NCI-H345 (cell line): ENCODE measurements around the gene SEMA3A.

Experiments used
- DNase-seq: peaks from one replicate; lab custom pipeline; 2025; lab: John Stamatoyannopoulos, UW

SEMA3A gene

DNA sequence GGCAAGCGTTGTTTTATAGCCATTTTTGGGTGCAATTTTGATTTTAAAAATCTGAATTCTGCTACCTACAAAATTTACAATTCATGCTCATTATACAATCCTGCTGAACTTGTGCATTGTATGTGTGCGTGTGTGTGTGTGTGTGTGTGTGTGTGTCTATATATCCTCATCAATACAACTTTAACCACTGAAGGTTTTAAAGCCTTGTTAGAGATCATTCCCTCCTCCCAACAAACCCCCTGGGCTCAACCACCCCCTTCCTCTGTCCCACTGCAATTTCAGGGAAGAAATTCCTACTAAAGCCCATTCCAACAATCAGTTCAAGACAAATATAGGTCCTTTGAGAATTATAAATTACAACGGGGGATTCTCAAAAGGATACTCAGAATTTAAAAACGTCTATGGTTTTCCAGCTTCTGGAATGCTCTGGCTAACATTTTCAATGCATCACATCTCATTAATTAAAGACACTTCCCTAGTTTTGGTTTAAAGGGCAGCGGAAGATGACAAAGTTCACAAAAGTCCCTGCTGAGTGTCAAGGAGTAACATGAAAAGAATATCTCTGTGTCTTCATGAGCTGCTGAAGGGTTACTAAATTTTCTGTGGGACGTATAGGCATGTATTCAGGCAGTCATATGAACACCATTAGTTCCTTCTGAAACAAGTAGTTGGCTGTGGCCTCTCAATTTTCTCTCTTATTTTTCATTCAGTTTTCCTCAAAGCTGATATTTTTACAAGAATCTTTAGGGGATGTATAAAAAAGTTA lies 889 bp upstream of the SEMA3A start:
- DNase-seq: no peak

DNA sequence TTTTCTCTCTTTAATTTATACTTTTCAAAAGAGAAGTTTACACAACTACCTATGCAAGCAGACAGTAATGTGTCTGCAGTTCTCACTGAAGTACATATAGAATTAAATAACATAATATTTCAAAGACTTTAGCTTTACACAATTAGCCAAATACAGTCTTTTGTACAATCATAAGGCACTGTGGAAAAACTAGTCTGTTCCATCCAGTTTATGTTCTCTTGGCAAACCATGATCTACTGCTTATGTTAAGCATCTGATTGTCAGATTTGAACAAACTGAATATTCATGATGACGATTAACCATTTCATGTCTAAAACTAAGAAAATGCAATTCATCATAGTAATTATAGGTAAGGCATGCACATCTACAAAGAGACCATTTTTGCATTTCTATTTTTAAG lies 842 bp downstream of the SEMA3A start:
- no peak for DNase-seq

DNA sequence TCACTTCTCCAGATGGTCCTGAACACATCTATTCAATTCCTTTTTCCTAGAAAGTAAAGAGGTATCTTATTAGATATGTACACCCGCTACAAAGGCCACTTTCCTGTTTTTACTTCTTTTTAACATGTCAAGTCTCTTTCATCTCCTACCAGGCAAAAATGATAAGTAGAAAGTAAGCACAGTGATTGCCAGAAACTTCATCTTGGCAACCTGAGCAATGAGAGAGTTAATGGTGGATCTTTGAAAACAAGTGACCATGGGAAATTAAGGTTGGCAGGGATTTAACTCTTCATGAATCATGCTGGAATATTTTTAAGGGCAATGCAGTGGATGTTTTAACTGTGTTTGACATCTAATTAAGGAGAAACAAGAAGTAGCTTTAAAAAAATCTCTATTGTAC lies 2.7 kb downstream of the SEMA3A start:
- no peak for DNase-seq

DNA sequence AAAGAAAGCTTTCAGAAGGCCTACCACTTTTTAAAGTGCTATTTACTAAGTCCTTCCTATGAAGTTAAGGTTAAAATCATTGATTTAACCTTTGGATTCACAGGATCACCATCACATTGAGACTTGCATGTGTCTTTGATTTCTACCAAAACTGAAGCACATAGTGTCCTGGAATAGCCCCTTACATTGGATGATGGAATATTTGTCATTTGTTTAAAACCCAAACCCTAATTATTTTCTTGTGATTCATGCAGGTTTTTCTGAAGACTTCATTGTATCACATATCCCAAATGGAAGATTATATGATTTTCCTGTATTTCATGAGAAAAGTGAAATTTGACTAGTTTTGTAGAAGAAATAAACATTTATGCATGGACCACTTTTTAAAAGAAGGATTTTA lies 3.3 kb downstream of the SEMA3A start:
- no peak for DNase-seq

DNA sequence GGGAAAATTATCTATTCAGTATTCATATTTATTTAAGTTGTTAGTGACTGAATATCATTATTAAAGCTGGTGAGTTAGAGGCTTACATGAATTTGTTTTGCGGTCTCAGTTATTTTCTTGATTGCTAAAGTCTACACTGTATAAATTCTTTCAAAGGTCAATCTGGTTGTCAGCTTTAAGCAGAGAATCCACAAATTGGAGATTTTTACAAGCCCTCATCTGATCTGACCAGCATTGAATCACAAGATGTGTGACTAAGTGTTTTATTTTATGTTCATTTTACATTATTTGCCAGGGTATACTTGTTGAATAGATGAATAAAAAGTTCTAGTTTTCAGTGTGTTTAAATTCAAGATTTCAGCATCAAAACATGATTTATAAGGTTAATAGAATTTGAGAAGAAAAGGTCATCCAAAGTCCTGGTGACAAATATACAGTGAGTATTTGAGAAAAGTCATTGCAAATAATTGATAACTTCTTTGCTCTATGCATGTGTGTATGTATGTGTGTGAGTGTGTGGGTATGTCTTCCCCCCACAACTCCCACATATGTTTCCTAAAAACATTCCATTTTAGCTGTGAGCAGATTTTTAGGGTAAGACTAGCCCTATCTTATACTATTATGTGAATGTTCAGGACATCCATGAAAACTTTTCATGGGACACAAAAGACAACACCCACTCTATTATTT lies 4.4 kb downstream of the SEMA3A start:
- DNase-seq: no peak

DNA sequence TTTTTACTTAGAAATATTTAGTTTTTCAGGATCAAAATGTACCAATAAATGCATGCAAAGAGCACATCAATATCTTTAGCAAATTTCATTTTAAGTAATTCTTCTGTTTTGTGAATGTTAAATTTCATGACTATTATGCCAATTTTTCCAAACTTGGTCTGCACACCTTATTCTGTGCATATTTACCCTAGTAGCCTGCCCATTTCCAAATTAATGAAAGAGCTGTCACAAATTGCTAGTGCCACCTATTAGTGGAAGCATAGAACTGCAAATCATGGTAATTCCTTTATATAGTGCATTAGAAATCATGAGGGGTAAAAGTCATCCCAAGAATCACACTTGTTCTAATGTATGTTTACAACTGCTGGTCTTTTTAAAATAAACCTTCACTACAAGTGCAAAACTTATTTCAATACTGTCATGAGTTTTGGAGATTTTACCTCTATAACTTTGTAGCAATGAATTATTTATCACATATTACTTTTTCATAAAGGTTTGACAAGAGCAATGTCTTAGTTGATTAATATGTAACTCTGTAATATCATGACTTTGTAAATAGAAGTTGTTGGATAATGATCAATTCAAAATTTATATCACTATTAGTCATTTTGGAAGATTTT lies 5.7 kb downstream of the SEMA3A start:
- DNase-seq: no peak

DNA sequence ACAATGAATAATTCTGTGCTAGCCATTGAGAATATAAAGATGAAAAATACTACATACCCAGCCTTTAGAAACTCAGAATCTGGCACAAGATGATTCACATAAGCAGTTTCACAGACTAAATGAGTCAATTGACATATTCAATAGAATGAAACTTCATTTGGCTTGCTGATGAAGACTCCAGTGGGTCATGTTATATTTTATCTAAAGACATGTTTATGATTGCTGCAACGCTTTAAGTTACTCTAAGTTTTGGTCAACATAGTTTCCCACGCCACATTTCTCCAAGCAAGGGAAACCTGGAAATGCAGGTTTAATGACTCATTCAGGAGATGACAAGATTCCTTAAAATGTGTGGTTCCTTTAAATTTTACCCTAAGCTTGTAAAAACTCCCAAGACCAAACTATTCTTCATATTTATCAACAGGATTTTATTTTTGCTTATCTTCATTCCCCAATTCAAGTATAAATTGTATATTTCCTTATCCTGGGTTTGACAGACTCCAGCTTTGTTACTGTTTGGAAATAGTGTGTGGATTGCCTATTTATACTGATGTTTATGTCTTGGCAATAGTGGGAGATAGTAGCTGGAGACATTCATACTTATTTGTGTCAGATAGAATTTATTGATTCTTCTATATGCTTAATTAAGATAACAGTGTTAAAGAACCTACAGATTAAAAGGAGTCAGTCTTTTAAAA lies 6.6 kb downstream of the SEMA3A start:
- no peak for DNase-seq

DNA sequence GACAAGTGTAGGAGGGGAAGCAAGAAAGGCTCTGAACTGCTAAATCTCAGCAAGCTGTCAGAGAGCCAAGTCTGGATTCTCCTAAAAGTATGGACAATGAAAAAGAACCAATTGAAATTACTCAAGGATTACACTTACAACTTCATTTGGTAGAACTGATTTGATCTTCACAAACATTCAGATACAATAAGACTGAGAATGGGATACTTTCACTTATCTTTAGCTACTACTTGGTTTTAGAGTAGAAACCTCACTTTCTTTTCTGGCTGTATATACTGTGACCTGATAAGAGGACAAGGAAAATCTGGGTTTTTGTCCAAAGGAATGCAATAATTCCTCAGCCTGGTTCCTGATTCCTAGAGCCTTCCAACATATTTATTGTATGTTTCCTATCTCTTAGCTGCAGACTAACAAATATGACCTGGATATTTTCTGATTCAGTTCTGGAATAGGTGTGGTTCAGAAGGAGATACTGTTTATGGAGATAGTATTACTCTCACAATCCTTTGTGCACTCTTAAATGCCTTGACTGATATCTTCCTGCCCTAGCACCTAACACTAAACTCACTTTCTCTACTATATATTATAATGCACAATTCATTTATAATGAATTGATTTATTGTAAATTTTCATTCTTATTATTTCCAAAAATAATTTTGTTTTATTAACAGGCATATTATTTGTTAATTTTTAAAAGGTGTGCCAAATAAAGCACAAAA lies 7.3 kb downstream of the SEMA3A start:
- DNase-seq: no peak

DNA sequence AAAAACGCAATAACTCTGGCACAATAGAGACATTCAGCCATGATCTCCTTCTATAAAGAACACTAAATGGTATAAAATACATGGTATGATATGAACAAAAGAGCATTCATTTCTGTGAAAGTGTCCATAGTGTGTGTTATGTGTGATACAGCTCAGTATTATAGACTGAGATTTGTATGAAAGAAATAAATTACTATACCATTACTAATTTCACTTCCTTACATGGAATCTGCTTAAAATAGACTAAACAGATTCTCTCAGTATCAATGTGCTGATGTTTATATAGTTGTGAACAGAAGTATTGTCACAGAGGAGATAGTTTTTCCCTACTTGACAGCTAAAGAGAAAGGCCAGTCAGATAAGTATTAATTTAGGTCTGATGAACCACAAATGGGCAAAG lies 10.8 kb downstream of the SEMA3A start:
- DNase-seq: no peak

DNA sequence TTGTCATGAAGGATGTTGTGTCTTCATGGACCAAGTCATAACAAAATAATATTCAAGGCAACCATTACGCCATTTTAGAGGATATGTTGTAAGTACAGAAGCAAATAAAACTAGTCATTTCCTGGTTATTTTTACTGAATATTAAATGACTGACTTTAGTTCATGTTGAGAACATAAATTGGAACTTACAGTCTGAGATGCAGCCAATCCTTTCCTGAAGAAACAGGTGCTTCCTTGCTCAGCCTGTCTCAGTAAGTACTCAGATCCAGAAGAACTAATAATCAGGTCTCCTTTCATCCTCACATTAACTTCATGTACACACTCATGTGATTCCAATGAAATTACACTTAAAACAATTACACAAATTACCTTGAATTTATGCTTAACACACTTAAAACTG lies 12.3 kb downstream of the SEMA3A start:
- no peak for DNase-seq

DNA sequence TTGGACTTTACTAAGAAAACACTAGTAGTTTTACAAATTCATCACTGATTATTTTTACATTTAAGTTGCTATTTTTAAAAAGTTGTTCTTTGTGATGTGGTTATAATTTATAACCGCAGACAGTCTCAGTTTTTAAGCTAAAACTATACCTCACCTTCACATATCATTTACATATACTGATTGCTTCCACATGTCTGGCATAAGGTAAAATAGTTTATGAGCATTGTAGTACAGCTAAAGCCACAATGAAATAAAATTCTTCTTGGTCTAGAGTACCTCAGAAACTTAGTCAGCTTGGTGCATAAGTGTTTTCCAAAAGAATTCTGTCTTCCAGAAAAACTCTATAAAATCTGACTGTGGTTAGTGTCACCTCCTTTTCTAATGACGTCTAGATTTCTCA lies 13.0 kb downstream of the SEMA3A start:
- DNase-seq: no peak

DNA sequence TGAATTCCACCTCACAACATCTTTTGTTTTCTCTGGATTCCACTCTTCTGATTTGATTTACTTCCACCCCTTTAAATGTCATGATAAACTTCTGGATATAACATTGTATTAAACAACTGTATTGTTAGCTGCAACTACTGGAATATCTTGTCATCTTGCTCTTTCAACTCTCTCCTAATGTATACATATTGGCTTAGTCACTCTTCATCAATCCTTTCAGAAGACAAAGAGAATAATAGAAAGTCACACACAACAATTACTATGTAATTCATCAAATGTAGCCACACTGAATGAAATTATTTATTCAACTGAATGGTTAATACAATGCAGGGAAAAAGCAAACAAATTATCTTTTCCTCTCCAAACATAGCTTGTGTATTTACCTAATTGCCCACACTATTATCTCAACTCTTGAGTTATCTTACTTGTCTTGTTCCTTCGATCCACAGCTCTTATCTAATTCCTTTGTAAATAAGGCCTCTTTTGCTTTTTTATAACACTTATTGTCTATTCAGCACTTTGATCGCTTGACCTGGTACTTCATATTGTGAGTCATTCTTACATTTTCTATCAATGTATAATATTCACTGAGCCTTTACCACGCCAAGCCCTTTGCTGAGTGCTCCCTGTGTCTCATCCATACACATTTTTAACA lies 16.7 kb downstream of the SEMA3A start:
- no peak for DNase-seq

DNA sequence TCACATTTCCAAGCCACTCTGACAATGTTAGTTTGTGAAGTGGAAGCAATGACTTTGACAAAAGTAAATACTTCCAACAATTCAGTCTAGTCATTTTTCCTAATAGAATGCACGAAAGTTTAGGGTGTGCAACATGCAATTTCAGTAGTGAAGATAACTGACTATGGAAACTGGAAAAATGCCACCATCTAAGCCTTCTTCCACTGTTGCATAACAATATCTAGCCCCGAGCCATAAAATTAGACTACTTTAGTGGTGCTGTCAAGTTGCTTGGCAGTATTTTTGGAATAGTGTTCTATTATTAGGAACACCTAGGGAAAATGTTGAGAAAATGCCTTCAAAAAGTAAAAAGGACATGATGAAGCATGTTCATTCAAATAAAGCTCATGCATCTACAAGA lies 17.9 kb downstream of the SEMA3A start:
- DNase-seq: no peak

DNA sequence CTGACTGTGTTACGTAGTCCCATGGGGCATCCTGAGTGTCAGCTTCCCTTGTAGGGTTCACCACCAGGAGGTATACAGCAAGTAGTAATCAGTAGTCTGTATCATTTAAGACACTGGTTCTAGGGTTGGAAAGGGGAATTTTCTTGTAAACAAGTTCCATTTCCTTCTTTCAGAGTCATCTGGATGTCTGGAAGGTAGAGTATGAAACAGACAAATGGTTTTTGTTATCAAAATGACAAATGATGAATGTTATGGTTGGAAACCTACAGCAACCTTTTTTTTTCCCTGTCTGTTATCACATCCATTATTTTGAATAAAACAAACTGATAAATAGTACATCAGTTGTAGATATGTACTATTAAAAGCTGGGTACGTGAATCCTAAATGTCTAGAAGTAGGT lies 19.1 kb downstream of the SEMA3A start:
- no peak for DNase-seq

DNA sequence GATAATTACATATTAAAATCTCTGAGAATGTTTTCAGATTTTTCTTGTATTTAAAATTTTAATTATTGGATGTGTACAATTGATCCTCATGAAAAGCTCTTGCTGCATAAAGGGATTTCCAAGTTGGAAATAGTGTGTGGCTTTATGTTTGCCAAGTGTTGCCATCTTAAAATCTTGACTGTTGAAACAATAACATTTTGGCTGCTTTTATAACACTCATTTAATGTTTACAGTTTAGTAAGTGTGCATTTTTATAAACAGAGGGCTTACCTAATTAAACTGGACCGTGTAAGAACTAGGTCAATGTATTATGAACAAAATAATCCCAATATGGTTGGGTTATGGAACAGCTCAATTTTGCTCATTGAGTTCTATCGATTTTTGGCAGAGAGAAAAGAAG lies 23.9 kb downstream of the SEMA3A start:
- DNase-seq: no peak

DNA sequence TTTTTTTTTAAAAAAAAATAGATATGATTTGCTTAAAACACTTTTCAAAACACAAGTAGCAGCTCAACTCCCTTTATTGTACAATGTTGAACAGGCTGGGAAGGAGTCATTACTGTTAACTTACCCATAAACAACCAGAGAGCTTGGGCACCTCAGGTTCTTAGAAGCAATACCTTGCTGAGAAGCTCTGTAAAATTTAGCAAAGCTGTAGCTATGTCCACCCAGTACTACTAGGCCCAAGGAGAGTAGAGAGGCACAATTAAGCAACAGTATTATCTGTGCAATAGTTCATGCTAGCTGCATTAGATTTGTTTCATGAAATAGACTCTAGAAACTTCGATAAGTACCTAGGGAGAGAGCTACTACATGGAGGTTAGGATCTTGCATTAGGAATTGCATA lies 32.0 kb downstream of the SEMA3A start:
- no peak for DNase-seq

DNA sequence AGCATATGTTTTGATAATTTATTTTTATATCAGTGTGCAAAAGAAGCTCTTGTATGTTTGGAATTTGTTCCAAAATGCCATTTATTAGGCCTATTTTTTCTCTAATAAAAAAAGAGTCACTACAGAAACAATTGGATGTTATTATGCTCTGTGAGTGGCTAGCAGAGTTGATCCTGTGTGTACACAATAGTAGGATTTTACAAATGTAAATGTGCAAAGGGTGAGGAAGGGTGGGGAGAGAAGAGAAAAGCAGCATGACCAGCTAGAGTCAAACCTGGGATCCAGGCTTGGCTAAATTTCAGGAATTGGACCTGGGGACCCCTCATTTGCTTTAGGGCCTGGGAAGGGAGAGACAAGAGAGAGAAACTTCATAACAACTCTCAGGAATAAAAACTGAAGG lies 32.5 kb downstream of the SEMA3A start:
- DNase-seq: no peak

DNA sequence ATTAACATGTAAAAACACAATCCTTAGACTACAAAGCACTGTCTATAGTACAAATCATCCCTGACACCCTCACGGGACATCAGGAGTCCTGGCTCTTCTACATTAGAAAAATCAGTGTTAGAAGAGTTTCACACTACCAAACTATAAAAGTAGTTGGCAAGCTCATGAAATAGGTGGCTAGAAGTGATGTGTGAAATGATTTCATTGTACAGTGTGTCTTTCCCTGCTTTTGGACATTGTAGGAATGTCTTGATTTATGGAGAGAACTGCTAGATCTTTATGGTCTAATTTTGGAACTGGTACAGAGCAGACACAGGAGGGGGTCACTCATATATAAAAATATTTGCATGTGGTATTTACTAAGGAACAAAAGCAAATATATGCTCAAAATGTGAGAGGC lies 33.2 kb downstream of the SEMA3A start:
- no peak for DNase-seq

DNA sequence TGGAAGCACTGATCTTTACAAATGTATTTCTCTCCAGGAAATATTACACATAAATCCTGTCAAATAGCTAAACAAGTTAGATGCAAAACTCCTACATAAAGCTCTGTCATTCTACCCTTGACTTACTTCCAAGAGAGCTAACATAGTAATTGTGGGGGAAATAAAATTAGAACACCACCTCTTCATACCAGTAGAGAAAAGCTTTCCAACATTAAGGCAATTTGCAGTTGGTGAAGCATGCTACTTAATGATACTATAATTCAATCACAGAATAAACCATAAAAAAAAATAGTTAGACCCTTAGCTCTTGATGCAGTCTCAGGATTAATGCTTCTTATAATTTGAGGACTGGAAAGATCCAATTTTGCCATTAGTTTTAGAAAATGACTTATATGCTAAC lies 35.2 kb downstream of the SEMA3A start:
- no peak for DNase-seq

DNA sequence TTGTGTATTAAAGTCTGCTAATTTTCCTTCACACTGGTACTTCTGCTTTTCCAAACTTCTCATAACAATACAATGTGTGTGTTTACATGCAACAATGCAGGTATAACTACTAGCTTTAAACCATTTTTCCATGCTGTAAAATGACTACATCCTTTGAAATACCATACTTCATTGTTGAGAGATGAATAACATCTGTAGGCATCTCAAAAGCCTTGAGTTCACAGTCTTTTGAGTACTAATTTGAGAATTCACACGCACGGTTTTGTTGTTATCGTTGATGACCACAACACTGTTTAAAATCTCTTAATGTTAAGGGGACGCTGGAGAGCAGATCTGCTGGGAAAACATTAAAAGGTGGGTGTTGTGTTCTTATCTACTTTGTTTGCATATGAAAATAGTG lies 37.4 kb downstream of the SEMA3A start:
- DNase-seq: no peak

DNA sequence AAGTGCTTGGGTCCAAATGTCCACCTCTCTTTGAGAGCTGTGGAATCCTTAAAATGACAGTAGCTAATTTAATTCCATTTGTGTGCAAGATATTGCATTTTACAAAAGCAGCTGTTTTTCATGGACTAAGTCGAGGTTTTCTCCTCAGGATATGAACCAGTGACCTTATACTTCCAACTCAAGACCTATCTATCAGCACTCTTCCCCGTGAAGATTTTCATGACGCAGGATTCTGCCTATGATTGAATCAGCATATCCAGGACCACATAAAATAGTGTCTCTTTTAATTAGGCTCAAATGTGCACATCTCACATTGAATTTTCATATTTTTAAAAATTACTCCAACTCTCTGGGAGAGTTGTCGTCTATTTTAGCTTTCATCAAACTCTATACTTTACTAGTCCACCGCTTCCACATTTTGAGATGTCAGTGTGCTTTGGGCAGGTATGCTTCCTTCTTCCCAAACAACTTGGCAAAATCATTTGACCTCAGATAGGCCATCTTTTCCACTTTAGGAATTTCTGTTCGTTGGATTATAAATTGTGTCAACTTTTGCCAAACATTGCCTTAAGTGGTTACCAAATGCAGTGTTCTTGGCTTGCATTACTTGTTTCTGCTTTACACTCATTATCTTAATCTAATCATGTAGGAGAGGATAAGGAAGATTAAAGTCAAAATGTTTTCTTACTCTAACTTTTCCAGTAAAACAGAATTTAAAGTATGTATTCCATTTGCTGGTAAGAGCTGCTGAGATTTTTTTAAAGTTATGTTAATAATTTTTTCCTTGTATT lies 39.4 kb downstream of the SEMA3A start:
- no peak for DNase-seq
